Trophoblast cell (in vitro differentiated cells and primary cell): ENCODE measurements around the gene MSRB2.
"Not testable (repeated sequence)": the region's sequence is repeated elsewhere in the genome, so short reads cannot be mapped to it uniquely, and the experiment has no call there.

ENCODE experiments used
- DNase-seq, 2 donors: peaks; one replicate each; pipeline ENCODE4 v3.0.0-alpha.2; 2016
- H2AFZ ChIP-seq: 2 replicates; pipeline ENCODE4 v1.6.1; 2013; ENCODE audit warnings: low read length, moderate library complexity, mild to moderate bottlenecking; ENCODE audit not compliant: insufficient read depth, poor library complexity
- H2AK5ac ChIP-seq: 2 replicates; pipeline ENCODE4 v1.6.1; 2013; ENCODE audit warnings: mild to moderate bottlenecking, low read length
- H2BK120ac ChIP-seq: 2 replicates; pipeline ENCODE4 v1.6.1; 2013; ENCODE audit warnings: low read length, mild to moderate bottlenecking, moderate library complexity; ENCODE audit not compliant: insufficient read depth, poor library complexity
- H2BK12ac ChIP-seq: 2 replicates; pipeline ENCODE4 v1.6.1; 2013; ENCODE audit warnings: mild to moderate bottlenecking, low read length, moderate library complexity
- H2BK5ac ChIP-seq: 2 replicates; pipeline ENCODE4 v1.6.1; 2013; ENCODE audit warnings: low read length, low read depth, moderate library complexity, mild to moderate bottlenecking; ENCODE audit not compliant: poor library complexity
- H3K14ac ChIP-seq: 2 replicates; pipeline ENCODE4 v1.6.1; 2013; ENCODE audit warnings: mild to moderate bottlenecking, low read length
- H3K18ac ChIP-seq: 2 replicates; pipeline ENCODE4 v1.6.1; 2013; ENCODE audit warnings: mild to moderate bottlenecking, low read length
- H3K23ac ChIP-seq: 2 replicates; pipeline ENCODE4 v1.6.1; 2013; ENCODE audit warnings: low read length
- H3K27ac ChIP-seq: 2 replicates; pipeline ENCODE4 v1.5.1; 2013; ENCODE audit warnings: low read depth, mild to moderate bottlenecking, inconsistent platforms, low read length, moderate library complexity
- H3K27me3 ChIP-seq: 2 replicates; pipeline ENCODE4 v1.6.1; 2013; ENCODE audit warnings: inconsistent platforms, mild to moderate bottlenecking, low read length, moderate library complexity; ENCODE audit not compliant: insufficient read depth
- H3K36me3 ChIP-seq, 2 experiments: 1 replicate in 1 of 2; 2 replicates in 1 of 2; pipeline ENCODE4 v1.6.1; 2013; ENCODE audit warnings: low read length in 2 of 2, mild to moderate bottlenecking in 2 of 2, moderate library complexity in 1 of 2; ENCODE audit not compliant: insufficient read depth in 2 of 2, control insufficient read depth in 1 of 2
- H3K4ac ChIP-seq: 2 replicates; pipeline ENCODE4 v1.6.1; 2013; ENCODE audit warnings: low read depth, mild to moderate bottlenecking, low read length, moderate library complexity
- H3K4me1 ChIP-seq, 2 experiments: 1 replicate in 1 of 2; 2 replicates in 1 of 2; pipeline ENCODE4 v1.6.1; 2013; ENCODE audit warnings: low read length in 2 of 2, mild to moderate bottlenecking in 2 of 2, moderate library complexity in 1 of 2; ENCODE audit not compliant: insufficient read depth in 2 of 2, control insufficient read depth in 1 of 2
- H3K4me2 ChIP-seq: 2 replicates; pipeline ENCODE4 v1.6.1; 2013; ENCODE audit warnings: inconsistent platforms, mild to moderate bottlenecking, low read length, moderate library complexity
- H3K4me3 ChIP-seq: 2 replicates; pipeline ENCODE4 v1.5.1; 2013; ENCODE audit warnings: mild to moderate bottlenecking, low read depth, low read length, inconsistent platforms
- H3K79me1 ChIP-seq: one replicate; pipeline ENCODE4 v1.6.1; 2013; ENCODE audit warnings: low read length
- H3K79me2 ChIP-seq: 2 replicates; pipeline ENCODE4 v1.6.1; 2013; ENCODE audit warnings: low read length, mild to moderate bottlenecking; ENCODE audit not compliant: control insufficient read depth, insufficient read depth, poor library complexity
- H3K9ac ChIP-seq: 2 replicates; pipeline ENCODE4 v1.6.1; 2013; ENCODE audit warnings: mild to moderate bottlenecking, low read length
- H3K9me3 ChIP-seq: 2 replicates; pipeline ENCODE4 v1.6.1; 2013; ENCODE audit warnings: low read depth, mild to moderate bottlenecking, control low read depth, inconsistent platforms, low read length; ENCODE audit not compliant: insufficient read depth
- H4K12ac ChIP-seq: 2 replicates; pipeline ENCODE4 v1.6.1; 2013; ENCODE audit warnings: low read depth, mild to moderate bottlenecking, low read length, moderate library complexity
- H4K8ac ChIP-seq: 2 replicates; pipeline ENCODE4 v1.6.1; 2013; ENCODE audit warnings: low read depth, mild to moderate bottlenecking, low read length, moderate library complexity
- H4K91ac ChIP-seq: one replicate; pipeline ENCODE4 v1.6.1; 2013; ENCODE audit warnings: low read depth, mild to moderate bottlenecking, low read length, moderate library complexity
- WGBS: extraction: QIAGEN DNeasy Blood & Tissue Kit; methylation state at CpG from one replicate; pipeline ENCODE4 v1.1.7; 2013; ENCODE audit warnings: missing lambda C conversion rate; ENCODE audit not compliant: insufficient read length, insufficient coverage; ENCODE audit errors: extremely low coverage; 5-methylcytosine and 5-hydroxymethylcytosine counted together

MSRB2 gene

DNA sequence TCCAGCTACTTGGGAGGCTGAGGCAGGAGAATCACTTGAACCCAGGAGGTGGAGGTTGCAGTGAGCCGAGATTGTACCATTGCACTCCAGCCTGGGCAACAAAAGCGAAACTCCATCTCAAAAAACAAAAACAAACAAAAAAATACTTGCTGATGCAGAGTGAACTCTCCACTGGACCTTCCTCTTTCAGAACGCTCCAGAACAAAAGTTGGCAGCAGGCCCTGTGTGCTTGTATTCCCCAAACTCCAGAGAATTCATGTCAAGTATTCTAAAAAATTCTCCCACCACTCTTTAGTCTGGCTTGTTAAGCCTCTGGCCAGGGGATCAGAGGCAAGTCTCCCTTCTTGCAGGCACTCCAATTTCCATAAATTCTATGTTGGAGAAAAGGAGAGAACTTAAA lies 22.8 kb upstream of the MSRB2 start:
- H3K79me1 ChIP-seq, H3K4me2 ChIP-seq, H3K18ac ChIP-seq, H2AFZ ChIP-seq, H2BK120ac ChIP-seq, H3K27ac ChIP-seq, H3K9ac ChIP-seq, H3K27me3 ChIP-seq, H2AK5ac ChIP-seq, H3K4ac ChIP-seq, H2BK12ac ChIP-seq, H4K8ac ChIP-seq, H3K79me2 ChIP-seq, H3K36me3 ChIP-seq, DNase-seq, H4K12ac ChIP-seq, H3K14ac ChIP-seq, H2BK5ac ChIP-seq, H3K4me3 ChIP-seq, H3K23ac ChIP-seq, H3K9me3 ChIP-seq, H4K91ac ChIP-seq, H3K4me1 ChIP-seq: not testable (repeated sequence)
- no CpG with 5 or more reads among the region's 3 CpGs for WGBS

DNA sequence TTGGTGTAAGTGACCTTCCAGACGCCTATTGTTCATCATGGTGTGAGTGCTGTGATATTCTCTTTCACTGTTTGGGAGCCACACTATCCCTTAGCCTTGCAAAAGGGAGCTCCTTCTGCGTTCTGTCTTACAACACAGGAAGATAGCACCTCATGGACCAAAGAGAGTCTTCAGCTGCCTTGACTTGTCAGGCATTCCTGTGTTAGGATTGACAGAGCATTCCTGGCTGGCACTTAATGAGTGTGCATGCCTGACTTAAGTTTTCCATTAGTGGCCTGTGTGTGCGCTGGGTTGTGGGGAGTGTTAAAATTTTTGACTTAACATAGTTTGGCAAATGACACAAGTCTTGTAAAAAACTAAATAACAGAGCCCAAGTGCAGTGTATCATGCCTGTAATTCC lies 21.9 kb upstream of the MSRB2 start:
- DNase-seq = peak in 1 of 2 donors; percentile 16
- Histone ChIP-seq H3K18ac (no peak overlapping the region), H3K23ac (no peak overlapping the region), H2BK5ac (no peak overlapping the region), H2AFZ (no peak overlapping the region), H2BK12ac (no peak overlapping the region), H4K8ac (no peak overlapping the region), H3K79me1 (no peaks in the 10 kb centered on the region), H3K79me2 (no peaks in the 10 kb centered on the region), H4K91ac (no peak overlapping the region), H3K27ac (no peak overlapping the region), H4K12ac (no peak overlapping the region), H3K4me2 (no peak overlapping the region), H3K14ac (no peak overlapping the region), H3K4me3 (no peak overlapping the region), H2BK120ac (no peak overlapping the region), H3K27me3 (no peaks in the 10 kb centered on the region), H3K9ac (no peak overlapping the region), H3K4me1 (peaks cover 0 to 5% of the 10 kb centered on the region in 2 experiments), H3K36me3 (no peaks in the 10 kb centered on the region), H3K4ac (no peak overlapping the region), H3K9me3 (no peaks in the 10 kb centered on the region), H2AK5ac (no peak overlapping the region)
- WGBS = no CpG with 5 or more reads among the region's 3 CpGs

DNA sequence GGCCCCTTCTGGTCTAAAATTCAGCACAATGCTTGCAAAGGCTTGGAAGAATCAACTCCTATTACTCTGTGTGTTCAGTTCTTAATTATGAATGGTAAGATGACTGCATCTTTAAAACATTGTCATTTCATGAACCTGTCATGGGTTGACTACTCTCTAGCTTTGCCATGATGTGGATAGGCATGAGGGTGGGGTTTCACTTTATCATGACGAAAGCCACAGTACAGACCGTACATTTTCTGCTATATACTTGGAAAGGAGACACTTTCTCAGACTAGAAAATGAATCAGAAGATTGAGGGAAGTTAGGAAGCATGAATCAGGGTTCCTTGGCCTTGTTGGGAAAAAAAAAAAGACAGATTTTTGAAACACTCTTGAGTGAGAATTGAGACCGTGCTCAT lies 19.7 kb upstream of the MSRB2 start:
- WGBS = no CpG with 5 or more reads among the region's 3 CpGs
- no peak overlapping the region for H3K27ac ChIP-seq
- H2AK5ac ChIP-seq = no peak overlapping the region
- no peak overlapping the region for H3K4ac ChIP-seq
- no peaks in the 10 kb centered on the region for H3K79me1 ChIP-seq
- H2BK5ac ChIP-seq = no peak overlapping the region
- no peaks in the 10 kb centered on the region for H3K79me2 ChIP-seq
- no peak overlapping the region for H2BK12ac ChIP-seq
- H3K9me3 ChIP-seq = no peaks in the 10 kb centered on the region
- no peaks in the 10 kb centered on the region for H3K27me3 ChIP-seq
- no peak overlapping the region for H3K4me2 ChIP-seq
- no peak overlapping the region for H3K4me3 ChIP-seq
- H3K23ac ChIP-seq = no peak overlapping the region
- H3K36me3 ChIP-seq = no peaks in the 10 kb centered on the region
- no peak overlapping the region for H3K14ac ChIP-seq
- peaks cover 0 to 7% of the 10 kb centered on the region in 2 experiments for H3K4me1 ChIP-seq
- no peak overlapping the region for H4K12ac ChIP-seq
- no peak overlapping the region for H2BK120ac ChIP-seq
- no peak overlapping the region for H2AFZ ChIP-seq
- DNase-seq = no peak
- H3K18ac ChIP-seq = no peak overlapping the region
- no peak overlapping the region for H4K8ac ChIP-seq
- no peak overlapping the region for H4K91ac ChIP-seq
- H3K9ac ChIP-seq = no peak overlapping the region

DNA sequence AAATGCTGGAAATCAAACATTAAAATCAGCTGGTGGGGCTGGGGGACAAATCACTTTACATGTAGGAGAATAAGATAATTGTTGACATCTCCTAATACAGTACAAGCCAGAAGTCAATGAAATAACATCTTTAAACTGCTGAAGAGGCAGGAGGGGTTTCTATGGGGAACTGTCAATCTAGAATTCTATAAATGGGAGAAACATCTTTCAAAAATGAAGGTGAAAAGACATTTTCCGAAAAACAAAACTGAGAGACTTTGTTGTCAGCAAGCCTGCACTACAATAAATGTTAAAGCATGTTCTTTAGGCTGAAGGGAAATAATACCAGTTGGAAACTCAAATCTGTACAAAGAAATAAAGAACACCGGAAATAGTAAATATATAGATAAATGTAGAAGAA lies 17.3 kb upstream of the MSRB2 start:
- no peak overlapping the region for H3K23ac ChIP-seq
- H3K9me3 ChIP-seq = no peaks in the 10 kb centered on the region
- no peak overlapping the region for H3K27ac ChIP-seq
- no peak overlapping the region for H3K14ac ChIP-seq
- no peak overlapping the region for H3K18ac ChIP-seq
- H3K4me2 ChIP-seq = no peak overlapping the region
- H3K36me3 ChIP-seq = no peaks in the 10 kb centered on the region
- no peak overlapping the region for H2AK5ac ChIP-seq
- H3K4me1 ChIP-seq = peaks cover 0 to 7% of the 10 kb centered on the region in 2 experiments
- no peak overlapping the region for H3K9ac ChIP-seq
- H3K27me3 ChIP-seq = no peaks in the 10 kb centered on the region
- no peak overlapping the region for H3K4me3 ChIP-seq
- no peak overlapping the region for H4K91ac ChIP-seq
- no peak for DNase-seq
- H3K79me2 ChIP-seq = no peaks in the 10 kb centered on the region
- H2BK120ac ChIP-seq = no peak overlapping the region
- H2AFZ ChIP-seq = no peak overlapping the region
- H3K79me1 ChIP-seq = no peaks in the 10 kb centered on the region
- no peak overlapping the region for H4K8ac ChIP-seq
- no peak overlapping the region for H4K12ac ChIP-seq
- no peak overlapping the region for H2BK12ac ChIP-seq
- H2BK5ac ChIP-seq = no peak overlapping the region
- no peak overlapping the region for H3K4ac ChIP-seq
- no CpG with 5 or more reads among the region's 2 CpGs for WGBS
